ENCODE data around the gene IGF2R.
"Not testable (repeated sequence)": the region's sequence is repeated elsewhere in the genome, so short reads cannot be mapped to it uniquely, and the experiment has no call there.

IGF2R gene

GRCh38 chr6:160124605-160125004 is 155.7 kb downstream of the IGF2R start:
- DNase-seq = no peak

GRCh38 chr6:160125105-160125504 is 156.2 kb downstream of the IGF2R start:
- not testable (repeated sequence) for DNase-seq

GRCh38 chr6:160127270-160128124 is 158.6 kb downstream of the IGF2R start:
- DNase-seq = no peak

GRCh38 chr6:160128125-160128683 is 159.3 kb downstream of the IGF2R start:
- no peak for DNase-seq

- DNase-seq = no peak
Measured at GRCh38 chr6:160128879-160129516, 160.1 kb downstream of the IGF2R start.

GRCh38 chr6:160129881-160130615 is 161.2 kb downstream of the IGF2R start:
- no peak for DNase-seq

GRCh38 chr6:160130729-160131484 is 162.0 kb downstream of the IGF2R start:
- no peak for DNase-seq

- DNase-seq = no peak
Measured at GRCh38 chr6:160131636-160132296, 162.9 kb downstream of the IGF2R start.

GRCh38 chr6:160132297-160132637 is 163.4 kb downstream of the IGF2R start:
- no peak for DNase-seq

GRCh38 chr6:160132776-160133338 is 164.0 kb downstream of the IGF2R start:
- no peak for DNase-seq

- no peak for DNase-seq
Measured at GRCh38 chr6:160133441-160134336, 164.8 kb downstream of the IGF2R start.

GRCh38 chr6:160134337-160134751 is 165.5 kb downstream of the IGF2R start:
- DNase-seq = not testable (repeated sequence)

- DNase-seq = no peak
Measured at GRCh38 chr6:160134779-160135547, 166.1 kb downstream of the IGF2R start.

- no peak for DNase-seq
Measured at GRCh38 chr6:160135907-160136655, 167.2 kb downstream of the IGF2R start.

GRCh38 chr6:160137130-160137988 is 168.5 kb downstream of the IGF2R start:
- DNase-seq = no peak

- DNase-seq = no peak
Measured at GRCh38 chr6:160137989-160138835, 169.3 kb downstream of the IGF2R start.

All from right kidney (tissue), 1 donor.